Measurements from ENCODE around the gene POLR3GL.
A peak's percentile ranks its signal among the peaks of the same experiment; 100 is the strongest.

Gene POLR3GL

GRCh38 chr1:145957443-145958319 lies 6.8 kb upstream of the POLR3GL start, which contains the start of gene LIX1L:
Gene LIX1L (minus strand): TSS chr1:145958017. CDS start chr1:145957927, 90 bp downstream.
- peak within 1 kb of the TSS; percentile 87 for H4K91ac ChIP-seq (ENCODE audit: low read length)
- no peak within 1 kb of the TSS for H2AK5ac ChIP-seq (ENCODE audit: low read length, severe bottlenecking)
- H3K36me3 ChIP-seq (ENCODE audit: control insufficient read depth in 1 of 2, insufficient read depth in 2 of 2, low read depth in 1 of 2, low read length in 2 of 2) = no peaks in the 10 kb centered on the region
- peak within 1 kb of the TSS; percentile 66 for H3K4me2 ChIP-seq (ENCODE audit: low read length, poor library complexity, severe bottlenecking)
- peaks cover 15% of the 10 kb centered on the region for H3K79me1 ChIP-seq (replicated peaks; ENCODE audit: low read length, poor library complexity, severe bottlenecking)
- peak within 1 kb of the TSS; percentile 84 to 90 for H3K4me3 ChIP-seq (ENCODE audit: insufficient read depth in 1 of 2, low read depth in 1 of 2, low read length in 2 of 2)
- DNase-seq = peak; percentile 98
- peak within 1 kb of the TSS in 1 of 2 experiments; percentile 93 for H2BK12ac ChIP-seq (ENCODE audit: low read length in 2 of 2)
- peak within 1 kb of the TSS in 1 of 2 experiments; percentile 99 for H3K14ac ChIP-seq (ENCODE audit: low read length in 2 of 2)
- peaks cover 19% of the 10 kb centered on the region for H3K4me1 ChIP-seq (ENCODE audit: control insufficient read depth, insufficient read depth, low read depth, low read length)
- H3K27me3 ChIP-seq (ENCODE audit: control insufficient read depth in 1 of 2, insufficient read depth in 1 of 2, low read length in 2 of 2) = no peaks in the 10 kb centered on the region
- peak within 1 kb of the TSS; percentile 77 for H2BK5ac ChIP-seq (ENCODE audit: low read depth, low read length, poor library complexity, severe bottlenecking)
- peak within 1 kb of the TSS; percentile 50 for H2BK120ac ChIP-seq (ENCODE audit: low read depth, low read length)
- H3K9ac ChIP-seq (ENCODE audit: low read length) = peak within 1 kb of the TSS; percentile 96
- H3K4ac ChIP-seq (ENCODE audit: low read depth in 1 of 2, low read length in 2 of 2) = peak within 1 kb of the TSS; percentile 57 to 92
- H3K27ac ChIP-seq (ENCODE audit: low read length, poor library complexity, severe bottlenecking) = peak within 1 kb of the TSS; percentile 74
- peak within 1 kb of the TSS; percentile 67 for H2AFZ ChIP-seq (ENCODE audit: low read depth, low read length)
- peak within 1 kb of the TSS; percentile 15 for H2BK15ac ChIP-seq (ENCODE audit: low read depth, poor library complexity, severe bottlenecking)
- H3K9me3 ChIP-seq (ENCODE audit: control insufficient read depth, low read length) = no peaks in the 10 kb centered on the region
- H3K18ac ChIP-seq (ENCODE audit: low read depth in 1 of 2, low read length in 2 of 2) = peak within 1 kb of the TSS; percentile 77 to 96
- H4K8ac ChIP-seq (ENCODE audit: low read length) = peak within 1 kb of the TSS; percentile 78
- under 1% methylated on average over 43 of the region's 60 CpGs for WGBS
- peak within 1 kb of the TSS in 1 of 2 experiments; percentile 83 for H3K23ac ChIP-seq (ENCODE audit: low read length in 2 of 2)

GRCh38 chr1:145958734-145959133 lies 5.8 kb upstream of the POLR3GL start:
- Histone ChIP-seq H3K23ac (ENCODE audit: low read length in 2 of 2) (no peak overlapping the region), H3K27ac (ENCODE audit: low read length, poor library complexity, severe bottlenecking) (no peak overlapping the region), H2BK12ac (ENCODE audit: low read length in 2 of 2) (no peak overlapping the region), H2BK15ac (ENCODE audit: low read depth, poor library complexity, severe bottlenecking) (no peak overlapping the region), H3K79me1 (replicated peaks; ENCODE audit: low read length, poor library complexity, severe bottlenecking) (peaks cover 11% of the 10 kb centered on the region), H2BK120ac (ENCODE audit: low read depth, low read length) (no peak overlapping the region), H2AK5ac (ENCODE audit: low read length, severe bottlenecking) (no peak overlapping the region), H3K18ac (ENCODE audit: low read depth in 1 of 2, low read length in 2 of 2) (no peak overlapping the region), H3K4ac (ENCODE audit: low read depth in 1 of 2, low read length in 2 of 2) (no peak overlapping the region), H4K91ac (ENCODE audit: low read length) (no peak overlapping the region), H3K4me3 (ENCODE audit: insufficient read depth in 1 of 2, low read depth in 1 of 2, low read length in 2 of 2) (no peak overlapping the region), H3K9ac (ENCODE audit: low read length) (peak overlapping the region; percentile 62), H3K4me2 (ENCODE audit: low read length, poor library complexity, severe bottlenecking) (no peak overlapping the region), H2BK5ac (ENCODE audit: low read depth, low read length, poor library complexity, severe bottlenecking) (no peak overlapping the region), H3K36me3 (ENCODE audit: control insufficient read depth in 1 of 2, insufficient read depth in 2 of 2, low read depth in 1 of 2, low read length in 2 of 2) (no peaks in the 10 kb centered on the region), H3K9me3 (ENCODE audit: control insufficient read depth, low read length) (no peaks in the 10 kb centered on the region), H4K8ac (ENCODE audit: low read length) (no peak overlapping the region), H3K14ac (ENCODE audit: low read length in 2 of 2) (no peak overlapping the region), H3K4me1 (ENCODE audit: control insufficient read depth, insufficient read depth, low read depth, low read length) (peaks cover 24% of the 10 kb centered on the region), H3K27me3 (ENCODE audit: control insufficient read depth in 1 of 2, insufficient read depth in 1 of 2, low read length in 2 of 2) (no peaks in the 10 kb centered on the region), H2AFZ (ENCODE audit: low read depth, low read length) (no peak overlapping the region)
- no peak for DNase-seq

GRCh38 chr1:145959333-145959732 lies 5.2 kb upstream of the POLR3GL start:
- Histone ChIP-seq H2BK12ac (ENCODE audit: low read length in 2 of 2) (peak overlapping the region; percentile 2 to 51), H4K8ac (ENCODE audit: low read length) (no peak overlapping the region), H2BK5ac (ENCODE audit: low read depth, low read length, poor library complexity, severe bottlenecking) (no peak overlapping the region), H3K14ac (ENCODE audit: low read length in 2 of 2) (no peak overlapping the region), H3K36me3 (ENCODE audit: control insufficient read depth in 1 of 2, insufficient read depth in 2 of 2, low read depth in 1 of 2, low read length in 2 of 2) (no peaks in the 10 kb centered on the region), H3K27me3 (ENCODE audit: control insufficient read depth in 1 of 2, insufficient read depth in 1 of 2, low read length in 2 of 2) (no peaks in the 10 kb centered on the region), H3K4me2 (ENCODE audit: low read length, poor library complexity, severe bottlenecking) (no peak overlapping the region), H3K27ac (ENCODE audit: low read length, poor library complexity, severe bottlenecking) (no peak overlapping the region), H3K79me1 (replicated peaks; ENCODE audit: low read length, poor library complexity, severe bottlenecking) (peaks cover 8% of the 10 kb centered on the region), H3K18ac (ENCODE audit: low read depth in 1 of 2, low read length in 2 of 2) (no peak overlapping the region), H3K4me3 (ENCODE audit: insufficient read depth in 1 of 2, low read depth in 1 of 2, low read length in 2 of 2) (no peak overlapping the region), H2BK15ac (ENCODE audit: low read depth, poor library complexity, severe bottlenecking) (no peak overlapping the region), H3K9ac (ENCODE audit: low read length) (no peak overlapping the region), H2AFZ (ENCODE audit: low read depth, low read length) (no peak overlapping the region), H4K91ac (ENCODE audit: low read length) (no peak overlapping the region), H3K4me1 (ENCODE audit: control insufficient read depth, insufficient read depth, low read depth, low read length) (peaks cover 26% of the 10 kb centered on the region), H2BK120ac (ENCODE audit: low read depth, low read length) (no peak overlapping the region), H2AK5ac (ENCODE audit: low read length, severe bottlenecking) (no peak overlapping the region), H3K23ac (ENCODE audit: low read length in 2 of 2) (no peak overlapping the region), H3K4ac (ENCODE audit: low read depth in 1 of 2, low read length in 2 of 2) (no peak overlapping the region), H3K9me3 (ENCODE audit: control insufficient read depth, low read length) (no peaks in the 10 kb centered on the region)
- no peak for DNase-seq

GRCh38 chr1:145959957-145960467 lies 4.5 kb upstream of the POLR3GL start:
- 17% methylated on average over 12 of the region's 12 CpGs for WGBS
- no peaks in the 10 kb centered on the region for H3K9me3 ChIP-seq (ENCODE audit: control insufficient read depth, low read length)

More at GRCh38 chr1:145959957-145960467, 4.5 kb upstream of the POLR3GL start:
- Histone ChIP-seq H4K8ac (ENCODE audit: low read length) (peak overlapping the region; percentile 85), H2BK12ac (ENCODE audit: low read length in 2 of 2) (peak overlapping the region; percentile 41 to 85), H3K4me1 (ENCODE audit: control insufficient read depth, insufficient read depth, low read depth, low read length) (peaks cover 26% of the 10 kb centered on the region), H3K27ac (ENCODE audit: low read length, poor library complexity, severe bottlenecking) (no peak overlapping the region), H3K36me3 (ENCODE audit: control insufficient read depth in 1 of 2, insufficient read depth in 2 of 2, low read depth in 1 of 2, low read length in 2 of 2) (no peaks in the 10 kb centered on the region), H3K23ac (ENCODE audit: low read length in 2 of 2) (no peak overlapping the region), H3K18ac (ENCODE audit: low read depth in 1 of 2, low read length in 2 of 2) (peak overlapping the region; percentile 58 to 67), H2AFZ (ENCODE audit: low read depth, low read length) (no peak overlapping the region), H3K79me1 (replicated peaks; ENCODE audit: low read length, poor library complexity, severe bottlenecking) (peaks cover 10% of the 10 kb centered on the region), H2BK5ac (ENCODE audit: low read depth, low read length, poor library complexity, severe bottlenecking) (no peak overlapping the region), H3K4ac (ENCODE audit: low read depth in 1 of 2, low read length in 2 of 2) (peak overlapping the region; percentile 50 to 73), H3K9ac (ENCODE audit: low read length) (peak overlapping the region; percentile 85), H3K14ac (ENCODE audit: low read length in 2 of 2) (peak overlapping the region in 1 of 2 experiments; percentile 44), H3K27me3 (ENCODE audit: control insufficient read depth in 1 of 2, insufficient read depth in 1 of 2, low read length in 2 of 2) (no peaks in the 10 kb centered on the region), H2AK5ac (ENCODE audit: low read length, severe bottlenecking) (no peak overlapping the region), H3K4me3 (ENCODE audit: insufficient read depth in 1 of 2, low read depth in 1 of 2, low read length in 2 of 2) (peak overlapping the region; percentile 73 to 87), H4K91ac (ENCODE audit: low read length) (peak overlapping the region; percentile 64), H2BK120ac (ENCODE audit: low read depth, low read length) (no peak overlapping the region), H3K4me2 (ENCODE audit: low read length, poor library complexity, severe bottlenecking) (peak overlapping the region; percentile 97), H2BK15ac (ENCODE audit: low read depth, poor library complexity, severe bottlenecking) (no peak overlapping the region)
- DNase-seq = no peak
